ENCODE measurements around the gene NEURL1B.

The NEURL1B gene

GRCh38 chr5:172624996-172625964 lies 15.8 kb upstream of the NEURL1B start:
- Histone ChIP-seq H3K36me3 (ENCODE audit: control insufficient read depth, insufficient read depth, low read length, severe bottlenecking) (no peaks in the 10 kb centered on the region), H3K4me3 (ENCODE audit: low read length) (no peak overlapping the region), H3K9me3 (ENCODE audit: control insufficient read depth, low read length) (no peaks in the 10 kb centered on the region), H3K27me3 (replicated peaks; ENCODE audit: control insufficient read depth, insufficient read depth, low read length) (peaks cover 76% of the 10 kb centered on the region), H3K9ac (ENCODE audit: low read length) (no peak overlapping the region), H3K4me1 (ENCODE audit: control insufficient read depth, insufficient read depth, low read length) (no peaks in the 10 kb centered on the region)
- DNase-seq (ENCODE audit: low read depth) = no peak

- no peak overlapping the region for H3K9ac ChIP-seq (ENCODE audit: low read length)
- no peaks in the 10 kb centered on the region for H3K4me1 ChIP-seq (ENCODE audit: control insufficient read depth, insufficient read depth, low read length)
- no peaks in the 10 kb centered on the region for H3K36me3 ChIP-seq (ENCODE audit: control insufficient read depth, insufficient read depth, low read length, severe bottlenecking)
- peaks cover 80% of the 10 kb centered on the region for H3K27me3 ChIP-seq (replicated peaks; ENCODE audit: control insufficient read depth, insufficient read depth, low read length)
- H3K4me3 ChIP-seq (ENCODE audit: low read length) = no peak overlapping the region
- no peaks in the 10 kb centered on the region for H3K9me3 ChIP-seq (ENCODE audit: control insufficient read depth, low read length)
- no peak for DNase-seq (ENCODE audit: low read depth)
These were observed 15.0 kb upstream of the NEURL1B start for GRCh38 chr5:172626031-172626581.

- H3K27me3 ChIP-seq (replicated peaks; ENCODE audit: control insufficient read depth, insufficient read depth, low read length) = peaks cover 73% of the 10 kb centered on the region
- H3K4me1 ChIP-seq (ENCODE audit: control insufficient read depth, insufficient read depth, low read length) = no peaks in the 10 kb centered on the region
- no peak overlapping the region for H3K4me3 ChIP-seq (ENCODE audit: low read length)
- H3K36me3 ChIP-seq (ENCODE audit: control insufficient read depth, insufficient read depth, low read length, severe bottlenecking) = no peaks in the 10 kb centered on the region
- no peak overlapping the region for H3K9ac ChIP-seq (ENCODE audit: low read length)
- H3K9me3 ChIP-seq (ENCODE audit: control insufficient read depth, low read length) = no peaks in the 10 kb centered on the region
- DNase-seq (ENCODE audit: low read depth) = no peak
These were observed 11.0 kb upstream of the NEURL1B start for GRCh38 chr5:172630082-172630481.

- no peak for DNase-seq (ENCODE audit: low read depth)
- Histone ChIP-seq H3K9ac (ENCODE audit: low read length) (no peak overlapping the region), H3K9me3 (ENCODE audit: control insufficient read depth, low read length) (no peaks in the 10 kb centered on the region), H3K4me3 (ENCODE audit: low read length) (no peak overlapping the region), H3K4me1 (ENCODE audit: control insufficient read depth, insufficient read depth, low read length) (no peaks in the 10 kb centered on the region), H3K27me3 (replicated peaks; ENCODE audit: control insufficient read depth, insufficient read depth, low read length) (peaks cover 70% of the 10 kb centered on the region), H3K36me3 (ENCODE audit: control insufficient read depth, insufficient read depth, low read length, severe bottlenecking) (no peaks in the 10 kb centered on the region)
These were observed 10.6 kb upstream of the NEURL1B start for GRCh38 chr5:172630482-172630881.

GRCh38 chr5:172630986-172631385 lies 10.1 kb upstream of the NEURL1B start:
- H3K4me1 ChIP-seq (ENCODE audit: control insufficient read depth, insufficient read depth, low read length) = no peaks in the 10 kb centered on the region
- H3K9ac ChIP-seq (ENCODE audit: low read length) = no peak overlapping the region
- no peak overlapping the region for H3K4me3 ChIP-seq (ENCODE audit: low read length)
- H3K27me3 ChIP-seq (replicated peaks; ENCODE audit: control insufficient read depth, insufficient read depth, low read length) = peaks cover 69% of the 10 kb centered on the region
- H3K36me3 ChIP-seq (ENCODE audit: control insufficient read depth, insufficient read depth, low read length, severe bottlenecking) = no peaks in the 10 kb centered on the region
- no peak for DNase-seq (ENCODE audit: low read depth)
- no peaks in the 10 kb centered on the region for H3K9me3 ChIP-seq (ENCODE audit: control insufficient read depth, low read length)

- no peak overlapping the region for H3K4me3 ChIP-seq (ENCODE audit: low read length)
- H3K4me1 ChIP-seq (ENCODE audit: control insufficient read depth, insufficient read depth, low read length) = no peaks in the 10 kb centered on the region
- no peaks in the 10 kb centered on the region for H3K9me3 ChIP-seq (ENCODE audit: control insufficient read depth, low read length)
- DNase-seq (ENCODE audit: low read depth) = no peak
- no peak overlapping the region for H3K9ac ChIP-seq (ENCODE audit: low read length)
- peaks cover 68% of the 10 kb centered on the region for H3K27me3 ChIP-seq (replicated peaks; ENCODE audit: control insufficient read depth, insufficient read depth, low read length)
- H3K36me3 ChIP-seq (ENCODE audit: control insufficient read depth, insufficient read depth, low read length, severe bottlenecking) = no peaks in the 10 kb centered on the region
These were observed 8.5 kb upstream of the NEURL1B start for GRCh38 chr5:172632346-172633092.

GRCh38 chr5:172633403-172633970 lies 7.6 kb upstream of the NEURL1B start:
- Histone ChIP-seq H3K4me1 (ENCODE audit: control insufficient read depth, insufficient read depth, low read length) (no peaks in the 10 kb centered on the region), H3K9me3 (ENCODE audit: control insufficient read depth, low read length) (no peaks in the 10 kb centered on the region), H3K4me3 (ENCODE audit: low read length) (no peak overlapping the region), H3K9ac (ENCODE audit: low read length) (no peak overlapping the region), H3K27me3 (replicated peaks; ENCODE audit: control insufficient read depth, insufficient read depth, low read length) (peaks cover 68% of the 10 kb centered on the region), H3K36me3 (ENCODE audit: control insufficient read depth, insufficient read depth, low read length, severe bottlenecking) (no peaks in the 10 kb centered on the region)
- DNase-seq (ENCODE audit: low read depth) = no peak

GRCh38 chr5:172634106-172634899 lies 6.8 kb upstream of the NEURL1B start:
- DNase-seq (ENCODE audit: low read depth) = no peak
- no peaks in the 10 kb centered on the region for H3K9me3 ChIP-seq (ENCODE audit: control insufficient read depth, low read length)
- H3K27me3 ChIP-seq (replicated peaks; ENCODE audit: control insufficient read depth, insufficient read depth, low read length) = peaks cover 67% of the 10 kb centered on the region
- no peak overlapping the region for H3K4me3 ChIP-seq (ENCODE audit: low read length)
- no peaks in the 10 kb centered on the region for H3K36me3 ChIP-seq (ENCODE audit: control insufficient read depth, insufficient read depth, low read length, severe bottlenecking)
- no peak overlapping the region for H3K9ac ChIP-seq (ENCODE audit: low read length)
- no peaks in the 10 kb centered on the region for H3K4me1 ChIP-seq (ENCODE audit: control insufficient read depth, insufficient read depth, low read length)

- H3K4me3 ChIP-seq (ENCODE audit: low read length) = no peak overlapping the region
- peaks cover 70% of the 10 kb centered on the region for H3K27me3 ChIP-seq (replicated peaks; ENCODE audit: control insufficient read depth, insufficient read depth, low read length)
- no peaks in the 10 kb centered on the region for H3K4me1 ChIP-seq (ENCODE audit: control insufficient read depth, insufficient read depth, low read length)
- no peaks in the 10 kb centered on the region for H3K36me3 ChIP-seq (ENCODE audit: control insufficient read depth, insufficient read depth, low read length, severe bottlenecking)
- no peaks in the 10 kb centered on the region for H3K9me3 ChIP-seq (ENCODE audit: control insufficient read depth, low read length)
- DNase-seq (ENCODE audit: low read depth) = no peak
- H3K9ac ChIP-seq (ENCODE audit: low read length) = no peak overlapping the region
These were observed 6.0 kb upstream of the NEURL1B start for GRCh38 chr5:172635038-172635437.

- H3K9me3 ChIP-seq (ENCODE audit: control insufficient read depth, low read length) = no peaks in the 10 kb centered on the region
- H3K36me3 ChIP-seq (ENCODE audit: control insufficient read depth, insufficient read depth, low read length, severe bottlenecking) = no peaks in the 10 kb centered on the region
- H3K27me3 ChIP-seq (replicated peaks; ENCODE audit: control insufficient read depth, insufficient read depth, low read length) = peaks cover 63% of the 10 kb centered on the region
- H3K4me1 ChIP-seq (ENCODE audit: control insufficient read depth, insufficient read depth, low read length) = peaks cover 5% of the 10 kb centered on the region
- H3K4me3 ChIP-seq (ENCODE audit: low read length) = no peak overlapping the region
- DNase-seq (ENCODE audit: low read depth) = no peak
- no peak overlapping the region for H3K9ac ChIP-seq (ENCODE audit: low read length)
These were observed 4.6 kb upstream of the NEURL1B start for GRCh38 chr5:172636279-172637050.

Measured in adipocyte (in vitro differentiated cells).